Measurements from ENCODE around the gene TPTE.
"Not testable (repeated sequence)": the region's sequence is repeated elsewhere in the genome, so short reads cannot be mapped to it uniquely, and the experiment has no call there.

Gene TPTE

GRCh38 chr21:10645667-10646066 lies 124.3 kb downstream of the TPTE start:
- not testable (repeated sequence) for ATAC-seq

- not testable (repeated sequence) for ATAC-seq
These were observed 128.2 kb downstream of the TPTE start for GRCh38 chr21:10649350-10650149.

DNA sequence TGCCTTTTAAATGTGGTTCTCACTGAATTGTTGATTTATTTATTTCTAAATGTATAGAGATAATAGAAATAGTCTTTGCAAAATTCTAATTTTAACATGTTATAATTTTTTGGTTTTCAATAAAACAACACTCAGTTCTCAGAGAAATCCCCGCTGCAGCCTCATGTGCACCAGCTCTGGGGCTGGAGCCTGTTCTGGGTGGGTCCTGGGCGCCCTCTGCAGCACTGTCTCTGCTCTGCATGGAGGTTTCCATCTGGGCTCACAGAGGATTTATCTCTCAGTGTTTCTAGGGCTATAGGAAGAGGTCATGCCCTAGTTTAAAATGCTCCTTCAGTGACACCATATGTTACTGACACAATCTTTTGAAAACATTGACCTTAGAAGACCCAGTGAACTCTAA lies 128.9 kb downstream of the TPTE start:
- not testable (repeated sequence) for ATAC-seq
